ENCODE measurements around the gene TSPAN11.

DNA sequence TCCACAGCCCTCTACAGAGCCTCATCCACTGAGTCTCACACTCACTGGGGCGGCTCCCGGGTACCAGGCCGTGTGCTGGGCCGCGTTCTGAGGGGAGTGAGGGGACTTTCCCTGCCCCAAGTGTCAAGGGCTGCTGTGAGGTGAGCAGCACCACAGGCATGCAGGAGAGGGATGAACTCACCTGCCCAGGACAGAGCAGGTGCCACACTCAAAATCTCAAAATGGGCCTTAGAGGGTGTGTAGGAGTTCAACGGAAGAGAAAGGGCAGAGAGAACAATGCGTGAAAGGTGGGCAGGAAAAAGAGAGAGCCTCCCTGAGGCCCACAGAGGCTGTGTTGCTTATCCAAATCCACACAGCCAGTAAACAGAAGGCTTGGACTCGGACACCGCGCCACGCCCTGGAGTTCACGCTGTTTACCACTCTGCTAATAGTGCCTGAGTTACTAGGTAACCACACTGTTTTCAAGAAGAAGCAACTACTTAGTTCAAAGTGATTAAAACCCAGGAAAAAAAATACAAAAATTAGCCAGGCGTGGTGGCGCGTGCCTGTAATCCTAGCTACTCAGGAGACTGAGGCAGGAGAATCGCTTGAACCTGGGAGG lies 32.7 kb downstream of the TSPAN11 start:
- TF ChIP-seq POLR2A (IDR thresholded peaks at IDR 0.05) (no peak), POLR2AphosphoS5 (IDR thresholded peaks at IDR 0.05) (no peak), CTCF (IDR thresholded peaks at IDR 0.05) (no peak)
